ENCODE data around the gene PHKG2.

DNA sequence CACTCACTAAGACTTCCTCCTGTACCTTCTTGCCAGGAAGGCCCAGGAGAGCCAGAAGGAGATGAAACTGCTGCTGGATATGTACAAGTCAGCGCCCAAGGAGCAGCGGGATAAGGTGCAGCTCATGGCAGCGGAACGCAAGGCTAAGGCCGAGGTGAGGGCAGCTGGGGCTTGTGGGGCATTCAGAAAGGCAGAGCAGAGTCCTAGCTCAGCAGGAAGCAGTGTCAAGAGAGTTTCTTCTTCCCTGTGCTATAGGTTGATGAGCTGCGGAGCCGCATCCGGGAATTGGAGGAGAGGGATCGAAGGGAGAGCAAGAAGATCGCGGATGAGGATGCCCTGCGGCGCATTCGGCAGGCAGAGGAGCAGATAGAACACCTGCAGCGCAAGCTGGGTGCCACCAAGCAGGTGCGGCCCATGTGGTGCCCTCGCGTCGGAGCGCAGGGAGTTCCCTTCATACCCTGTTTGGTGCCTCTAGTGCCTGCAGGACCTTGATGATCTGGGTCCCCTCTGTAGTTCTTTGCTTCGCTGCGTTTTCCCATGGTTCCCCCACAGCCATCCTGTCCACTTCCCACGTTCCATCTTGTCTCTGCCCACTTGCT is 20.5 kb downstream of the PHKG2 start:
- no peak for TF ChIP-seq SMC3 (conservative IDR thresholded peaks at IDR 0.05; ENCODE audit: poor library complexity)
- no peak for TF ChIP-seq EZH2 (IDR thresholded peaks at IDR 0.05; ENCODE audit: borderline replicate concordance, insufficient read depth, low read length, poor library complexity, severe bottlenecking)
- TF ChIP-seq, protein P1, sequence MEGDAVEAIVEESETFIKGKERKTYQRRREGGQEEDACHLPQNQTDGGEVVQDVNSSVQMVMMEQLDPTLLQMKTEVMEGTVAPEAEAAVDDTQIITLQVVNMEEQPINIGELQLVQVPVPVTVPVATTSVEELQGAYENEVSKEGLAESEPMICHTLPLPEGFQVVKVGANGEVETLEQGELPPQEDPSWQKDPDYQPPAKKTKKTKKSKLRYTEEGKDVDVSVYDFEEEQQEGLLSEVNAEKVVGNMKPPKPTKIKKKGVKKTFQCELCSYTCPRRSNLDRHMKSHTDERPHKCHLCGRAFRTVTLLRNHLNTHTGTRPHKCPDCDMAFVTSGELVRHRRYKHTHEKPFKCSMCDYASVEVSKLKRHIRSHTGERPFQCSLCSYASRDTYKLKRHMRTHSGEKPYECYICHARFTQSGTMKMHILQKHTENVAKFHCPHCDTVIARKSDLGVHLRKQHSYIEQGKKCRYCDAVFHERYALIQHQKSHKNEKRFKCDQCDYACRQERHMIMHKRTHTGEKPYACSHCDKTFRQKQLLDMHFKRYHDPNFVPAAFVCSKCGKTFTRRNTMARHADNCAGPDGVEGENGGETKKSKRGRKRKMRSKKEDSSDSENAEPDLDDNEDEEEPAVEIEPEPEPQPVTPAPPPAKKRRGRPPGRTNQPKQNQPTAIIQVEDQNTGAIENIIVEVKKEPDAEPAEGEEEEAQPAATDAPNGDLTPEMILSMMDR (IDR thresholded peaks at IDR 0.05; ENCODE audit: poor library complexity, severe bottlenecking), result no peak

Measured in neural cell (in vitro differentiated cells).